ENCODE results near the gene OR4F17. TPM values are rescaled to one million over a fixed set of nuclear protein-coding genes. Genes with fewer than 3 reads are reported as not detected.
"Not testable (repeated sequence)": the region's sequence is repeated elsewhere in the genome, so short reads cannot be mapped to it uniquely, and the experiment has no call there.

The OR4F17 gene
- total and polyA plus RNA-seq, 2 of the 4 experiments (the other 2 are of a cell fraction), result not detected

GRCh38 chr19:90678-91077 lies 16.2 kb upstream of the OR4F17 start:
- intact Hi-C loops (cut with micrococcal nuclease); H3K4me2 ChIP-seq (ENCODE audit: low read depth, low read length); H3K27ac ChIP-seq (ENCODE audit: insufficient read depth, low read length); H4K91ac ChIP-seq (ENCODE audit: insufficient read depth, low read depth, low read length); H2BK120ac ChIP-seq (ENCODE audit: low read depth, low read length); H2AK9ac ChIP-seq (replicated peaks; ENCODE audit: low read depth, low read length, poor library complexity); H2BK15ac ChIP-seq (ENCODE audit: low read depth, low read length); H3K18ac ChIP-seq (ENCODE audit: low read depth, low read length); H2BK5ac ChIP-seq (ENCODE audit: low read depth, low read length, poor library complexity, severe bottlenecking); H3K4me3 ChIP-seq (ENCODE audit: insufficient read depth, low read depth, low read length); H3K9me1 ChIP-seq (ENCODE audit: insufficient read depth, low read length); ATAC-seq (ENCODE audit: low read depth); H3K4me1 ChIP-seq (ENCODE audit: control insufficient read depth, insufficient read depth, low read length); H2BK20ac ChIP-seq (ENCODE audit: low read depth, low read length); DNase-seq; H3K4ac ChIP-seq (ENCODE audit: low read depth, low read length); H3K27me3 ChIP-seq (ENCODE audit: control insufficient read depth, insufficient read depth, low read length); H3K9me3 ChIP-seq (ENCODE audit: control insufficient read depth, insufficient read depth, low read length); H3K23ac ChIP-seq (ENCODE audit: low read depth, low read length); BruUV-seq (replicated peaks); CTCF ChIA-PET; H4K8ac ChIP-seq (ENCODE audit: low read depth in 2 of 2, low read length in 2 of 2); H2AFZ ChIP-seq (replicated peaks; ENCODE audit: low read length, poor library complexity); H4K20me1 ChIP-seq (ENCODE audit: insufficient read depth, low read length); H4K5ac ChIP-seq (ENCODE audit: low read depth, low read length); dilution Hi-C loops (cut with HindIII; ENCODE audit: low sequenced_read_pairs, unreplicated experiment); H3K14ac ChIP-seq (replicated peaks; ENCODE audit: low read depth, low read length); in situ Hi-C loops (cut with MboI; ENCODE audit: low sequenced_read_pairs); H2AK5ac ChIP-seq (ENCODE audit: low read depth, low read length); H3K56ac ChIP-seq (ENCODE audit: extremely low read depth, insufficient read depth, low read length); H3K9ac ChIP-seq (ENCODE audit: low read depth, low read length); H3K79me1 ChIP-seq (ENCODE audit: low read depth in 1 of 2, low read length in 2 of 2); H3K36me3 ChIP-seq (ENCODE audit: control insufficient read depth, insufficient read depth, low read length); POLR2A ChIA-PET (ENCODE audit: unreplicated experiment): not testable (repeated sequence)
- WGBS, 2 experiments (ENCODE audit: extremely low coverage in 2 of 2, insufficient read length in 1 of 2), result no CpG with 5 or more reads among the region's 4 CpGs

- H3K79me1 ChIP-seq (ENCODE audit: low read depth in 1 of 2, low read length in 2 of 2); H2AK9ac ChIP-seq (replicated peaks; ENCODE audit: low read depth, low read length, poor library complexity); in situ Hi-C loops (cut with MboI; ENCODE audit: low sequenced_read_pairs); H4K20me1 ChIP-seq (ENCODE audit: insufficient read depth, low read length); H4K91ac ChIP-seq (ENCODE audit: insufficient read depth, low read depth, low read length); H4K5ac ChIP-seq (ENCODE audit: low read depth, low read length); H3K23ac ChIP-seq (ENCODE audit: low read depth, low read length); H2AFZ ChIP-seq (replicated peaks; ENCODE audit: low read length, poor library complexity); H3K4ac ChIP-seq (ENCODE audit: low read depth, low read length); H3K18ac ChIP-seq (ENCODE audit: low read depth, low read length); H3K36me3 ChIP-seq (ENCODE audit: control insufficient read depth, insufficient read depth, low read length); H3K4me2 ChIP-seq (ENCODE audit: low read depth, low read length); dilution Hi-C loops (cut with HindIII; ENCODE audit: low sequenced_read_pairs, unreplicated experiment); H3K27me3 ChIP-seq (ENCODE audit: control insufficient read depth, insufficient read depth, low read length); H3K27ac ChIP-seq (ENCODE audit: insufficient read depth, low read length); H3K9me3 ChIP-seq (ENCODE audit: control insufficient read depth, insufficient read depth, low read length); H2BK15ac ChIP-seq (ENCODE audit: low read depth, low read length); H3K56ac ChIP-seq (ENCODE audit: extremely low read depth, insufficient read depth, low read length); BruUV-seq (replicated peaks); POLR2A ChIA-PET (ENCODE audit: unreplicated experiment); ATAC-seq (ENCODE audit: low read depth); H2BK120ac ChIP-seq (ENCODE audit: low read depth, low read length); H3K4me1 ChIP-seq (ENCODE audit: control insufficient read depth, insufficient read depth, low read length); H2AK5ac ChIP-seq (ENCODE audit: low read depth, low read length); H3K14ac ChIP-seq (replicated peaks; ENCODE audit: low read depth, low read length); DNase-seq; H2BK5ac ChIP-seq (ENCODE audit: low read depth, low read length, poor library complexity, severe bottlenecking); H4K8ac ChIP-seq (ENCODE audit: low read depth in 2 of 2, low read length in 2 of 2); intact Hi-C loops (cut with micrococcal nuclease); CTCF ChIA-PET; H3K9ac ChIP-seq (ENCODE audit: low read depth, low read length); H2BK20ac ChIP-seq (ENCODE audit: low read depth, low read length); H3K9me1 ChIP-seq (ENCODE audit: insufficient read depth, low read length); H3K4me3 ChIP-seq (ENCODE audit: insufficient read depth, low read depth, low read length): not testable (repeated sequence)
- WGBS, 2 experiments (ENCODE audit: extremely low coverage in 2 of 2, insufficient read length in 1 of 2), result no CpG with 5 or more reads among the region's 1 CpG
These were observed 12.1 kb upstream of the OR4F17 start for GRCh38 chr19:94794-95193.
